IgD-negative memory B cell (primary cell): ENCODE results near the gene LPP. TPM values are rescaled to one million over a fixed set of nuclear protein-coding genes. Genes with fewer than 3 reads are reported as not detected.

Experiments used
- H3K27ac Mint-ChIP-seq, 3 donors: one replicate each; pipeline ENCODE4 v1.8.0; 2020 to 2022; ENCODE audit warnings: mild to moderate bottlenecking in 3 of 3, mixed read lengths in 3 of 3, moderate library complexity in 1 of 3
- H3K27me3 Mint-ChIP-seq: one replicate; pipeline ENCODE4 v1.8.0; 2021; ENCODE audit warnings: mixed read lengths
- H3K36me3 Mint-ChIP-seq: one replicate; pipeline ENCODE4 v1.8.0; 2020; ENCODE audit warnings: mild to moderate bottlenecking, mixed read lengths
- H3K4me1 Mint-ChIP-seq, 3 donors: one replicate each; pipeline ENCODE4 v1.8.0; 2020 to 2022; ENCODE audit warnings: mixed read lengths in 3 of 3, mild to moderate bottlenecking in 1 of 3
- H3K4me3 Mint-ChIP-seq, 4 donors: one replicate each; pipeline ENCODE4 v1.8.0; 2020 to 2022; ENCODE audit warnings: mild to moderate bottlenecking in 4 of 4, mixed read lengths in 4 of 4, moderate library complexity in 3 of 4
- H3K9me3 Mint-ChIP-seq, 3 donors: one replicate each; pipeline ENCODE4 v1.8.0; 2020 to 2021; ENCODE audit warnings: mixed read lengths in 3 of 3, mild to moderate bottlenecking in 1 of 3
- polyA plus RNA-seq: library from polyadenylated mRNA; unstranded; fragments of 300-500 nt; fragmentation: Illumina TruSeq; gene quantifications from one replicate; pipeline ENCODE4 v1.2.3, GENCODE V29; 2021

LPP gene
- polyA plus RNA-seq, 1 donor from 2014 or later = 29.2 TPM

DNA sequence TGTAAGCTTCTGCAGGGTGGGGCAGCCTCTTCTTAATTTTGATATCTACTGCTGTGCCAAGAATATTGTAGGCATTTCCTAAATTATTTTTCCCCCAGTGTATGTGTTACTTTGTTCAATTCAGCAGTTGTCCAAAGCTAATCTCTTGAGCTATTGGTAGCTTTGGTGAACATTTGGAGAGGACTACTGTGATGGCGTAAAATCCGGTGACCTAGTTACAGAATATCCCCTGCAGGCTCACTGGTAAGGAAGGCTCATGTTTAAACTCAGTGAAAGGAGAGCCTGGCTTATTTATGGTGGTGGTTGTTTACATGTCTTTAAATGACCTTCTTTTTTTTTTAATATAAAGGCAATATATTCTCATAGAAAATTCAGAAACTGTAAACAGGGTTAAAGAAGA, 105.6 kb downstream of the LPP start:
- Mint-ChIP-seq H3K27me3 (no peaks in the 10 kb centered on the region), H3K9me3 (no peaks in the 10 kb centered on the region), H3K4me3 (no peak overlapping the region), H3K27ac (no peak overlapping the region), H3K36me3 (peaks cover 7% of the 10 kb centered on the region), H3K4me1 (peaks cover 0 to 7% (median 6%) of the 10 kb centered on the region in 3 donors)

DNA sequence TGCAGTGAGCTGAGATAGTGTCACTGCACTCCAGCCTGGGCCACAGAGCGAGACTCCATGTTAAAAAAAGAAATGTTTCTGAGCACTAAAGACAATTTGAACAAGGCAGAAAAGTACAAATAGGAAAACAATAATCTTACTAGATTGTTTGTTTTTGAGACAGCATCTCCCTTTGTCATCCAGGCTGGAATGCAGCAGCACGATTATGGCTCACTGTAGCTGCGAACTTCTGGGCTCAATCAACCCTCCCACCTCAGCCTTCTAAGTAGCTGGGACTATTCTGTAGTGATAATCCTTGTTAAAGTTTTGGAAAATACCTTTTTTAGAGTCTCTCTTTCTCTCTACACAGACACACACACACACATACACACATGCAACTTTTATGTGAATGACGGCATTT, 107.1 kb downstream of the LPP start:
- peaks cover 0 to 7% (median 6%) of the 10 kb centered on the region in 3 donors for H3K4me1 Mint-ChIP-seq
- no peaks in the 10 kb centered on the region for H3K27me3 Mint-ChIP-seq
- H3K27ac Mint-ChIP-seq = no peak overlapping the region
- peaks cover 7% of the 10 kb centered on the region for H3K36me3 Mint-ChIP-seq
- no peaks in the 10 kb centered on the region for H3K9me3 Mint-ChIP-seq
- no peak overlapping the region for H3K4me3 Mint-ChIP-seq

DNA sequence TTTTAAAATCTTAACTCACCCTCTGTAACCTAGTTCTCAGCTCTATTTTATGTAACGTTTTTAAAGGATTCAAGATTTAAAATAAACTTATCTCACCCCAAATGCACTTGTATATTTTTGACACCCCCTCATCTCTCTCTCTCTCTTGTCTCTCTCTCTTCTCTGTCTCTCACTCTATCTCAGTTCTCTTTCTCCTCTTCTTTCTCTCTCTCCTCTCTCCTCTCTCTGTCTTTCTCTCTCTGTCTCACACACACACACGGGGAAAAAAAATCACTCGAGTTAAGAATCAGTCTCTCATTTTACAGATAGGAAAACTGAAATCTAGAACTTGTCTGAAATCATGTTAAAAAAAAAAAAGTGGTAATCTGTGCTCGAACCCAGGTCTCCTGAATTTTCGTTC, 108.5 kb downstream of the LPP start:
- Mint-ChIP-seq H3K27me3 (no peaks in the 10 kb centered on the region), H3K9me3 (no peaks in the 10 kb centered on the region), H3K4me1 (peaks cover 0 to 2% (median 0%) of the 10 kb centered on the region in 3 donors), H3K4me3 (no peak overlapping the region), H3K36me3 (peaks cover 7% of the 10 kb centered on the region), H3K27ac (peak overlapping the region in 1 of 3 donors; percentile 63)

DNA sequence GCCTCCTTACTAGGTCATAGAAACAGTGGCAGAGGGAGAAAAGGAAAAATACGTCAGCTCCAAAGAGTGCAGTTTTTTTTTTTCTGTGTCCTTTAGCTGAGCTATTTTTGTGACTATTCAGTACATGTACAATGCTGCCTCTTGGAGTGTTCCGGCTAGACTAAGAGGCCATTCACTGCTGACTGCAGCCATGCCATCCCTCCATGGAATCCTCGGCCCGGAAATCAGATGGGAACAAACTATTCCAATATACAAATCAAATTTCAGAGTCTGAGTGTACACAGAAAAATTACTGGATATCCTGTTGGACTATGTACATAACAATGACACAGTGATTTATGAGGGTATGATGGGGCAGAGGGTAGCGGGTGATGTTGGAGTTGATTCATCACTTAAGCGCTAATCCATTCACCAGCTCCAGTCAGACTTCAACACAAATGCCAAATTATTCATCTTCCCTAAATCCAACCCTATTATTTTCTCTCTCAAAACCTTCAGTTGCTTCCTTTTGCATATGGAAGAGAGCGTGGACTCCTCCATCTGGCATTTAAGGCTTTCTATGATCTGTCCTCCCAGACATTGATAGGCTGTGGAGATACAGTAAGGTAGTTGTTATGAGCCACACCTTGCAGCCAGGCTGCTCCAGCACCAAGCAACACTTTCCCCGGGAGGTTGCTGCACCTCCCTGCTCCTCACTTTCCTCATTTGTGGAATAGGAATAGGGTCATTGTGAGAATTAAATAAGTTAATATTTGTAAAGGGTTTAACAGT, 109.1 kb downstream of the LPP start:
- Mint-ChIP-seq H3K4me1 (no peaks in the 10 kb centered on the region), H3K9me3 (no peaks in the 10 kb centered on the region), H3K36me3 (peaks cover 7% of the 10 kb centered on the region), H3K27me3 (no peaks in the 10 kb centered on the region), H3K27ac (peak overlapping the region in 1 of 3 donors; percentile 63), H3K4me3 (no peak overlapping the region)

DNA sequence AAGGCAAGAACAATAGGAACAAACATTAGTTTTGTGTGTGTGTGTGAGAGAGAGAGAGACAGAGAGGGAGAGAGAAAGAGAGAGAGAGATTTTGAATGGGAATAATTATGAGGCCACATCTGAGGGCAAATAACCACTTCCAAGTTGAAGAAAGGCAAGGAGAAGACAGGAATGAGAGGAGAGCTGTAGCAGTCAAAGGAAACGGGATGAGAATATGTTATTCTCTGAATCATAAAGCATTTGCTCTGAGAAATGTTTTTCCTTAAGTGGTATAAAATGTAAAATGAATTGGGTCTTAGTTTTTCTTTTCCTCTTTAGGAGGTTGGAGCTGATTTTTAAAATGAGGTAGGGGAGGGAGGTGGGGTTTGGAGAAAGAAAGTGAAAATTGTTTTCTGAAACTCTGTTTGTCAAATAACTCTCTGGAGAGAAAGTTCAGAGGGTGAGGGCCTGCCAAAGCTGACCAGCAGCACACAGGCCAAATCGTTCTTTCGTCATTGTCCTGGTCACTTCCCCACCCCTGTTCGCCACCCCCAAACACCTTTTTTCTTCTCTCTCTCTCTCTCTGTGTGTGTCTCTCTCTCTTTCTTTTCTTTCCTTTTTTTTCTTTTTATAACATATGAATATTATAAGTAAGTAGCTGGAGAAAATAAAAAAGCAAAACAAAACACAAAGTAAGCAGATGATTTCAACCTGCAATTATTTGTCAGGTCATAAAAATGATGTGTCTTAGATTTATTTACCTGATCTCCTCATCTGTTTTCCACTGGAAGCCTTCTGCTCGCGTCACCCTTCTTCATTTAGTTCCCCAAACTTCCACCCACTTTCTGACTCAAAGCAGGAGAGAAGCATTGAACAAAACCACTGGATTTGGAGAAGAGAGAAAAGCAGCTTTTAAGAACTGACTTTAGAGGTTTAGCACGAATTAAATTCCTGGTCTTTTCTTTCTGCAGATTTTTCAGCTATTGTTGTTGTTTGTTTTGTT, 110.6 kb downstream of the LPP start:
- H3K27ac Mint-ChIP-seq = no peak overlapping the region
- H3K9me3 Mint-ChIP-seq = no peaks in the 10 kb centered on the region
- peaks cover 0 to 3% (median 3%) of the 10 kb centered on the region in 3 donors for H3K4me1 Mint-ChIP-seq
- no peaks in the 10 kb centered on the region for H3K27me3 Mint-ChIP-seq
- H3K36me3 Mint-ChIP-seq = peaks cover 2% of the 10 kb centered on the region
- no peak overlapping the region for H3K4me3 Mint-ChIP-seq

DNA sequence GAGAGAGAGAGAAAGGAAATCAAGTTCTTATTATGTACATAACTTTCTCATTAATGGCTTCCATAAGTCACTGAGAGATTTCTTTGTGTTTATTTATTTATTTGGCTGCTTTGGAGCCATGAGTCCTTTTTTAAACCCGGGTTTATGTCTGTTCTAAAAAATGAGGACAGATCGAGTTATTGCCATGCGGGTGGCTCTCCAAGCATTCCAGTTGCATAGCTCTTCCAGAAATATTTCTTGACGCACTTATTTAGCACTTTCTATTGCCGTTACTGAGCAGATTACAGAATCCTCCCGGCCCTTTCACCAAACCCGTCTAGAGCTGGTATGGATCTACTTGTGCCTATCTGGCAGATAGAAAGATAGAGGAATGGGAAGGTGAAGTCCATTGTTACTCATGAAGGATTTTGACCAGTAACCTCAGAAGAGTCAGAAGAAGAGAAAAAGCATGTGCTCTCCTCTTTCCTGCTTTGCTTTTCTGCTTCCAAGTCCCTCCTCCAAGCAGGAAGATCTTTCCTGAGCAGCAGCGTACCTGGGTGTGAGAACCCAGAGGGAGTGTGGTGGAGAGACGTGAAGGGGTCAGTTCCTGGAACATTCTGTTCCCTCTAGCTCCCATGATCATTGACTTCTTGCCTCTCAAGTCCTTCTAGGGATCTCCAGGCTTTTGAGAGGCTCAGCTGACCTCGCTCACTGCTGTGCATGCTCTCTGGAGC, 112.8 kb downstream of the LPP start:
- Mint-ChIP-seq H3K27ac (no peak overlapping the region), H3K27me3 (no peaks in the 10 kb centered on the region), H3K4me1 (peaks cover 16 to 22% (median 20%) of the 10 kb centered on the region in 3 donors), H3K36me3 (peaks cover 2% of the 10 kb centered on the region), H3K4me3 (no peak overlapping the region), H3K9me3 (no peaks in the 10 kb centered on the region)

DNA sequence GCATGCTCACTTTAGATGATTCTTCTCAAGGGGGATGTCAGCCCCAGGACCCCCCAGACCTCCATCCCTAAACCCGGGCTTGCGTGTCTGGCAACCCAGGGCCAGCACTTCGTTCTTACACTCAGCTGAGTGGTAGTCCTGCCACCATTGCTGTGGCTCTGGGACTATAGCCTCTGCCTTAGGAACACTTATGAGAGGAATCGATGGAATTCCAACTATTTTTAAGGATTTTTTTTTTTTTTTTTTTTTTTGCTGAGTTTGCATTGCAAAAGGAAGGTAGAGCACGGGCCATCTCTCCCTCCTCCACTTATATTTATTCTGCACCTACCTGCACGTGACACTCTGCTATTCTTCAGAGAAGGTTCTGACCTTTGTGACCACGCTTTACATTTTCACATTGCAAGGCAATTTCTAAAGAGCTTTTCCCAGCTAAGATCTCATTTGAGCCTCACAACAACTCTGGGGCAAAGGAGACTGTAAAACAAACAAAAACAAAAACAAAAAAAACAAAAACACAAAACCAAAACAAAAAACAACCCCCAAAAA, 113.9 kb downstream of the LPP start:
- no peaks in the 10 kb centered on the region for H3K9me3 Mint-ChIP-seq
- no peaks in the 10 kb centered on the region for H3K36me3 Mint-ChIP-seq
- peak overlapping the region in 1 of 3 donors; percentile 36 for H3K27ac Mint-ChIP-seq
- no peaks in the 10 kb centered on the region for H3K27me3 Mint-ChIP-seq
- peaks cover 18 to 26% (median 22%) of the 10 kb centered on the region in 3 donors for H3K4me1 Mint-ChIP-seq
- no peak overlapping the region for H3K4me3 Mint-ChIP-seq

DNA sequence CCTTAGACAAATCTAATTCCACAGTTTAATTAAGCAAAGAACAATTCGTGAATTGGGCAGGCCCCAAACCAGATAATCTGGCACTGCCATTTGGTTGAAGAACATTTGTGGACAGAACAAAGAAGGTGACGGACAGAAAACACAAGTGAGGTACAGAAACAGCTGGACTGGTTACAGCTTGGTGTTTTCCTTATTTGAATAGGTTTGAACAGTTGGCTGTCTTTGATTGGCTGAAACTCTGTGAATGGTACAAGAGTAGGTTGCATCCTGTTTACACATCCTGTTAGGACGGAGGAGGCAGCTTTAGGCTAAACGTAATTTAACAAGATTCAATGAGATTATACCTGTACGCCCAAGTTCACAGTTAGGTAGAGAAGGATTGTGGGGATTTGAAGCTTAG, 114.4 kb downstream of the LPP start:
- Mint-ChIP-seq H3K36me3 (no peaks in the 10 kb centered on the region), H3K4me1 (peaks cover 18 to 26% (median 22%) of the 10 kb centered on the region in 3 donors), H3K27ac (no peak overlapping the region), H3K27me3 (no peaks in the 10 kb centered on the region), H3K4me3 (no peak overlapping the region), H3K9me3 (no peaks in the 10 kb centered on the region)

DNA sequence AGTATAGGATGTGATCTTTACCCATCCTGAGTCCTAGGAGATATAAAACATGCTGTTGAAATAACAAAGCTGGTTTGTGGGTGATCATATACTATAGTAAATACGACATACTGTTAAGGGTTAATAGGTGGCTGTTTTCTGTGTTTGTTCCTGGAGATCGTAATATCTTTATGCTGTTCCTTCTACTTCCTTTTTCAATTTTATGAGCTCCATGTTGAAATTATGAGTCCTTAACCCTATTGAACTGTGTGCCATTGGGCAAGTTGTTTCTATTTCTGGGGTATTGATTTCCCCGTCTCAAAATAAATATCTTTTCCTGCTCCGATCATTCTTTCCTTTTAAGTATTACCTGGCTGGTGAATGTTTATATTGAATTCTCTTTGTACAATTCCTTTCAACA, 115.1 kb downstream of the LPP start:
- Mint-ChIP-seq H3K9me3 (no peaks in the 10 kb centered on the region), H3K4me3 (no peak overlapping the region), H3K27me3 (no peaks in the 10 kb centered on the region), H3K27ac (no peak overlapping the region), H3K4me1 (peaks cover 18 to 26% (median 22%) of the 10 kb centered on the region in 3 donors), H3K36me3 (no peaks in the 10 kb centered on the region)

DNA sequence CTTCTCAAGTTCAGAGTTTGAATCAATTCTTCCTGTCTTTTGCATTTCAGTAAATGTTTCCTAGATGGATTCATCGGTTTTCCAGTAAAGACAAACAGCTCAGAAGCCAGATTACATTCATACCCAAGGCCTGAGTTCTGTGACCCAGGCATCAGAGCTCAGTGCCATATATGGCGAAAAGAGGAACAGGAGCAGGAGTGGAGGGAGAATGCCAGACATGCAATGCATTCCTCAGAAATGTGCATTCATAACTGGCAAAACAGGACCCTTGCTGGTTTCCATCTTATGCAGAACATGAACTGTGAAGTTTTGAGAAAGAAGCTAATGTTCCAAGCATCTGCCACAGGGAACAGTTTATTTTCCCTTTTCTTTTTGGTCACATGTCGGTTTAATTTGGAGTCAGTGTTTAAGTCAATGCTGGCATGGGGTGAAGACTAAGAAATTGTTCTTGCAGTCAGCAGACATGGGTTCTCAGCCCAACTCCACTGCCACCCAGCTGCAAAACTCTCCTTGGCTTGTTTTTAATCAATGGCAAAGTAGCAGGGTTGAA, 116.5 kb downstream of the LPP start:
- Mint-ChIP-seq H3K9me3 (no peaks in the 10 kb centered on the region), H3K27ac (no peak overlapping the region), H3K4me1 (peaks cover 18 to 26% (median 22%) of the 10 kb centered on the region in 3 donors), H3K27me3 (no peaks in the 10 kb centered on the region), H3K36me3 (no peaks in the 10 kb centered on the region), H3K4me3 (peak overlapping the region in 3 of 4 donors; percentile 63 to 92 (median 75))

DNA sequence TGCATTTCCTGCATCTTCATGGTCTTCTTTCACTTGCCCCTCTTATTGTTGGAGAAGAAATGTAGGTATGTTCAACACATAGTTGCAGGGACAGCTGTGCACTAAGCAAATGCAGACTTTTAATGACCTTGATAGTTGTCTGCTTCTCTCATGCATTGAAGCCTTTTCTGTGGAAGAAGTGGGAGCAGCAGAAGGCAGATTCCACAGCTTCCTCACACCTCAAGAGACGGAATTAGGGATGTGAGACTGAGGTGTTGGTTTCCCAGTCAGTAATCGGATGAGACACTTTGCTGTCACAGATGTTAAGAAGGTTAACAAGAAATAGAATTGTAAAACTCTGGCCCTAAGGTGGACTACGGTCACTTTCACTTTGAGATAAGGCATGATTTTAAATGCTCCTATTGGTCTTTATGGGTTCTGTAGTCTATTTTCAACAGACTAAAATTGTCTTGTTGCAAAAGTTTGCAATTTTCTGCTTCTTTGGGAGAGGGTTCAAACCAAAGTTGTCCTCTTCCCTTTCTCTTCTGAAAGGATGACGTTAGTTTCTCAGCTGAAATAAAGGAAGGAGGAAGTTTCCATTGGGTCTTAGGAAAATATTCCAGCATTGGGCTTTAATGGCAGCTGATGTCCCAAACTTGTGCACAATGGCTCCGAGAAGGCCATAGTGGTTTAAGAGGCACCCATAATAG, 117.4 kb downstream of the LPP start:
- no peaks in the 10 kb centered on the region for H3K27me3 Mint-ChIP-seq
- H3K36me3 Mint-ChIP-seq = peaks cover 2% of the 10 kb centered on the region
- peak overlapping the region in 3 of 4 donors; percentile 63 to 92 (median 75) for H3K4me3 Mint-ChIP-seq
- H3K9me3 Mint-ChIP-seq = no peaks in the 10 kb centered on the region
- peak overlapping the region in 1 of 3 donors; percentile 3 for H3K27ac Mint-ChIP-seq
- H3K4me1 Mint-ChIP-seq = peaks cover 20 to 28% (median 22%) of the 10 kb centered on the region in 3 donors

DNA sequence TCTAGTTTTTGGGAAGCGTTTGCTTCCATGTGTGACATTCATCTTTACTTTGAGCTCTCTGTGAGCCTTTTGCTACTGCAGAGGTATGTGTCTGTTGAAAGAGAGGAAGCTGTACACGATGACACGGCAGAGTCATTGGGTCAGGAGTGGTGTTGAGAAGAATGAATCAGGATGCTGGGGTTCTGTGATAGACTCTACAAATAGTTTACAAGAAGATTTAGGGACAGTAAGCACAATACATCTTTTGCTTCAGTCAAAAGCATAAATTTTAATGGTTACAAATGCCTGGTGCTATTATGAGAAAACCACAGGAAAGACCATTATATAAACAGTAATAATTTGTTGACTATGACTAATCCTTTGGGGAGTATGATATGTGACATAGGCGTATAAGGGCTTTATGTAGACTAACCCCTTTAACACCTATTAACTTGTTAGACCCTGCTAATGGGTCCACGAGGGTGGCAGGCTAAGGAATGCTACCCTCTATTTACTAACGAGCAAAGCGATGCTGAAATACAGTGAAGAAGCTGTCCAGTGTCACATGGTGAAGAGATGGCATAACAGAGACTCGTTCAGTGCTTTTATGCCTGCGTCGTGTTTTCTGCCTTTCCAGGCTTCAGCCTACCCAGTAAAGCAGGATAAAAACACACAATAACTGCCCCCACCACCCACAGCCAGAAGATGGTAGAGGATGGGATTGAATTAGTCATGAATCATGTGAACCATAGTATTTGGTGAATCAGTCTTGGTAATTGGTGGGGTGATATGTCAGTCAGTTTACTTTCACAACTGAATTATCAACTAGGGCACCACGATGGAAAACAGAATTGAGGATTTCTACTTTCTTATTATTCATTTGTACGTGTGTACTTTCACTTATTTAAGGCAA, 118.8 kb downstream of the LPP start:
- Mint-ChIP-seq H3K4me3 (peak overlapping the region in 1 of 4 donors; percentile 34), H3K27me3 (no peaks in the 10 kb centered on the region), H3K27ac (peak overlapping the region in 1 of 3 donors; percentile 0), H3K4me1 (peaks cover 20 to 28% (median 22%) of the 10 kb centered on the region in 3 donors), H3K36me3 (peaks cover 5% of the 10 kb centered on the region), H3K9me3 (no peaks in the 10 kb centered on the region)
